ENCODE results near the gene GASK1A. TPM values are rescaled to one million over a fixed set of nuclear protein-coding genes. Genes with fewer than 3 reads are reported as not detected.

GASK1A gene
- total RNA-seq, 1 experiment from 2014 or later: 5.4 TPM

DNA sequence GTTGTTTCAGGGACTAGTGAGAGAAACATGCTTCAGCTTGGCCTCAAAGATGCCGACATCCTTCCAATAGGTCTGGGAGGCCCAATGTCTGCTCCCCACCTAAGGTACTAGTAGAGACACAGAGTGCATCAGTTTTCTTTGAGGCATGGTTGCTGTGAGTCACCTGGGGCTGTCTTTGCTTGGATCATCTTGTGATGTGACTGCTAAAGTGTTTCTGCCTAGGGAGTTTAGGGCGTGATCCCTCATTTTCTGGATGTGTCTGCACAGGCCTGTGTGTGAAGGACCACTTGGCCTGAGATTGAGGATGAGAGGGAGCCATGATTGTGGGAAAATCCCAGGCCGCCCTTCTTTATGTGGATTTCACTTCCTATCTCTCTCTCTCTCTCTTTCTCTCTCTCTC, 4.8 kb downstream of the GASK1A start:
- Histone ChIP-seq H3K9ac (ENCODE audit: extremely low read depth, insufficient read length, low read length) (no peak overlapping the region), H3K14ac (ENCODE audit: insufficient read depth, low read length) (no peak overlapping the region), H3K23ac (ENCODE audit: insufficient read length, low read depth, low read length) (no peak overlapping the region), H3K18ac (ENCODE audit: insufficient read length, low read depth, low read length) (no peak overlapping the region), H4K20me1 (ENCODE audit: control insufficient read depth, insufficient read depth, insufficient read length) (no peaks in the 10 kb centered on the region), H2BK15ac (ENCODE audit: low read depth, low read length) (no peak overlapping the region), H2BK12ac (ENCODE audit: insufficient read length, low read depth, low read length) (no peak overlapping the region), H3K27ac (ENCODE audit: insufficient read length, low read depth, low read length) (no peak overlapping the region), H4K8ac (replicated peaks; ENCODE audit: insufficient read length, low read depth, low read length) (no peak overlapping the region), H3K23me2 (ENCODE audit: insufficient read length, low read depth, low read length, poor library complexity, severe bottlenecking) (peaks cover 7% of the 10 kb centered on the region), H2AK5ac (ENCODE audit: insufficient read length, low read length) (no peak overlapping the region), H3K4me2 (ENCODE audit: insufficient read depth, insufficient read length, low read length) (no peak overlapping the region), H3K56ac (ENCODE audit: insufficient read length, low read depth, low read length) (no peak overlapping the region), H3K4ac (ENCODE audit: low read depth, low read length) (no peak overlapping the region), H4K5ac (ENCODE audit: insufficient read length, low read depth, low read length) (no peak overlapping the region), H2BK5ac (ENCODE audit: insufficient read length, low read length) (no peak overlapping the region), H3K79me1 (ENCODE audit: insufficient read depth, low read depth, low read length, poor library complexity, severe bottlenecking) (no peaks in the 10 kb centered on the region), H2AFZ (ENCODE audit: low read length) (no peak overlapping the region), H2BK120ac (ENCODE audit: low read depth, low read length, poor library complexity, severe bottlenecking) (no peak overlapping the region), H3K4me1 (ENCODE audit: insufficient read depth, low read length) (peaks cover 5% of the 10 kb centered on the region; the same call in 1 of the 2 replicates), H3K79me2 (ENCODE audit: insufficient read depth, low read length) (no peaks in the 10 kb centered on the region), H3K9me3 (ENCODE audit: control insufficient read depth, low read depth, low read length) (no peaks in the 10 kb centered on the region), H4K91ac (ENCODE audit: insufficient read length, low read depth, low read length) (no peak overlapping the region), H2BK20ac (ENCODE audit: low read depth, low read length, poor library complexity, severe bottlenecking) (no peak overlapping the region), H3T11ph (ENCODE audit: low read length) (no peak overlapping the region), H3K27me3 (ENCODE audit: insufficient read depth, low read length) (no peaks in the 10 kb centered on the region; the same call in 1 of the 2 replicates)
- no CpG with 5 or more reads among the region's 3 CpGs for WGBS (ENCODE audit: extremely low coverage, insufficient read length, low lambda C conversion rate)
- no peak overlapping the region for H3K4me3 Mint-ChIP-seq
- no peaks in the 10 kb centered on the region; a peak in 1 of 5 replicates for H3K9me3 Mint-ChIP-seq
- peaks cover 62 to 66% of the 10 kb centered on the region in 2 experiments for H3K4me1 Mint-ChIP-seq
- 0 out of 7 replicates have a peak overlapping the region, but pooled peaks of 1 of the 3 experiments have one; percentile 10 for H3K27ac Mint-ChIP-seq
- peaks cover 28% of the 10 kb centered on the region for H3K27me3 Mint-ChIP-seq (ENCODE audit: low read depth)
- DNase-seq: no peak
- TF ChIP-seq, protein P1, sequence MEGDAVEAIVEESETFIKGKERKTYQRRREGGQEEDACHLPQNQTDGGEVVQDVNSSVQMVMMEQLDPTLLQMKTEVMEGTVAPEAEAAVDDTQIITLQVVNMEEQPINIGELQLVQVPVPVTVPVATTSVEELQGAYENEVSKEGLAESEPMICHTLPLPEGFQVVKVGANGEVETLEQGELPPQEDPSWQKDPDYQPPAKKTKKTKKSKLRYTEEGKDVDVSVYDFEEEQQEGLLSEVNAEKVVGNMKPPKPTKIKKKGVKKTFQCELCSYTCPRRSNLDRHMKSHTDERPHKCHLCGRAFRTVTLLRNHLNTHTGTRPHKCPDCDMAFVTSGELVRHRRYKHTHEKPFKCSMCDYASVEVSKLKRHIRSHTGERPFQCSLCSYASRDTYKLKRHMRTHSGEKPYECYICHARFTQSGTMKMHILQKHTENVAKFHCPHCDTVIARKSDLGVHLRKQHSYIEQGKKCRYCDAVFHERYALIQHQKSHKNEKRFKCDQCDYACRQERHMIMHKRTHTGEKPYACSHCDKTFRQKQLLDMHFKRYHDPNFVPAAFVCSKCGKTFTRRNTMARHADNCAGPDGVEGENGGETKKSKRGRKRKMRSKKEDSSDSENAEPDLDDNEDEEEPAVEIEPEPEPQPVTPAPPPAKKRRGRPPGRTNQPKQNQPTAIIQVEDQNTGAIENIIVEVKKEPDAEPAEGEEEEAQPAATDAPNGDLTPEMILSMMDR (conservative IDR thresholded peaks at IDR 0.05): no peak
- H3K36me3 Mint-ChIP-seq (ENCODE audit: insufficient read depth in 1 of 3, low read depth in 3 of 3): peaks cover 0 to 11% (median 4%) of the 10 kb centered on the region in 3 experiments; a peak in 2 of 7 replicates

Data from H9 (cell line).